HL-60 (cell line): ENCODE measurements around the gene LAMTOR5.
A peak's percentile ranks its signal among the peaks of the same experiment; 100 is the strongest.

Experiments used
- GABPA ChIP-seq: IDR thresholded peaks from 2 replicates; pipeline ENCODE4 v1.6.1; 2012; ENCODE audit warnings: low read depth
- POLR2AphosphoS5 ChIP-seq: IDR thresholded peaks from 2 replicates; pipeline ENCODE4 v1.6.1; 2012; ENCODE audit warnings: low read depth
- SPI1 ChIP-seq: IDR thresholded peaks from 2 replicates; pipeline ENCODE4 v1.6.1; 2012; ENCODE audit warnings: low read depth, mild to moderate bottlenecking, borderline replicate concordance
- TF ChIP-seq, protein P1 (sequence below): IDR thresholded peaks from one replicate; pipeline ENCODE4 v1.5.1; 2011; ENCODE audit warnings: low read length, control low read depth, inconsistent platforms; ENCODE audit not compliant: insufficient read depth
- TF ChIP-seq, protein P2 (sequence below): IDR thresholded peaks from 2 replicates; pipeline ENCODE4 v1.6.1; 2012; ENCODE audit warnings: low read depth; ENCODE audit not compliant: insufficient replicate concordance

- no peak for TF ChIP-seq POLR2AphosphoS5
- TF ChIP-seq, protein P1, sequence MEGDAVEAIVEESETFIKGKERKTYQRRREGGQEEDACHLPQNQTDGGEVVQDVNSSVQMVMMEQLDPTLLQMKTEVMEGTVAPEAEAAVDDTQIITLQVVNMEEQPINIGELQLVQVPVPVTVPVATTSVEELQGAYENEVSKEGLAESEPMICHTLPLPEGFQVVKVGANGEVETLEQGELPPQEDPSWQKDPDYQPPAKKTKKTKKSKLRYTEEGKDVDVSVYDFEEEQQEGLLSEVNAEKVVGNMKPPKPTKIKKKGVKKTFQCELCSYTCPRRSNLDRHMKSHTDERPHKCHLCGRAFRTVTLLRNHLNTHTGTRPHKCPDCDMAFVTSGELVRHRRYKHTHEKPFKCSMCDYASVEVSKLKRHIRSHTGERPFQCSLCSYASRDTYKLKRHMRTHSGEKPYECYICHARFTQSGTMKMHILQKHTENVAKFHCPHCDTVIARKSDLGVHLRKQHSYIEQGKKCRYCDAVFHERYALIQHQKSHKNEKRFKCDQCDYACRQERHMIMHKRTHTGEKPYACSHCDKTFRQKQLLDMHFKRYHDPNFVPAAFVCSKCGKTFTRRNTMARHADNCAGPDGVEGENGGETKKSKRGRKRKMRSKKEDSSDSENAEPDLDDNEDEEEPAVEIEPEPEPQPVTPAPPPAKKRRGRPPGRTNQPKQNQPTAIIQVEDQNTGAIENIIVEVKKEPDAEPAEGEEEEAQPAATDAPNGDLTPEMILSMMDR: peak; percentile 66
- TF ChIP-seq GABPA: no peak
- no peak for TF ChIP-seq SPI1
- TF ChIP-seq, protein P2, sequence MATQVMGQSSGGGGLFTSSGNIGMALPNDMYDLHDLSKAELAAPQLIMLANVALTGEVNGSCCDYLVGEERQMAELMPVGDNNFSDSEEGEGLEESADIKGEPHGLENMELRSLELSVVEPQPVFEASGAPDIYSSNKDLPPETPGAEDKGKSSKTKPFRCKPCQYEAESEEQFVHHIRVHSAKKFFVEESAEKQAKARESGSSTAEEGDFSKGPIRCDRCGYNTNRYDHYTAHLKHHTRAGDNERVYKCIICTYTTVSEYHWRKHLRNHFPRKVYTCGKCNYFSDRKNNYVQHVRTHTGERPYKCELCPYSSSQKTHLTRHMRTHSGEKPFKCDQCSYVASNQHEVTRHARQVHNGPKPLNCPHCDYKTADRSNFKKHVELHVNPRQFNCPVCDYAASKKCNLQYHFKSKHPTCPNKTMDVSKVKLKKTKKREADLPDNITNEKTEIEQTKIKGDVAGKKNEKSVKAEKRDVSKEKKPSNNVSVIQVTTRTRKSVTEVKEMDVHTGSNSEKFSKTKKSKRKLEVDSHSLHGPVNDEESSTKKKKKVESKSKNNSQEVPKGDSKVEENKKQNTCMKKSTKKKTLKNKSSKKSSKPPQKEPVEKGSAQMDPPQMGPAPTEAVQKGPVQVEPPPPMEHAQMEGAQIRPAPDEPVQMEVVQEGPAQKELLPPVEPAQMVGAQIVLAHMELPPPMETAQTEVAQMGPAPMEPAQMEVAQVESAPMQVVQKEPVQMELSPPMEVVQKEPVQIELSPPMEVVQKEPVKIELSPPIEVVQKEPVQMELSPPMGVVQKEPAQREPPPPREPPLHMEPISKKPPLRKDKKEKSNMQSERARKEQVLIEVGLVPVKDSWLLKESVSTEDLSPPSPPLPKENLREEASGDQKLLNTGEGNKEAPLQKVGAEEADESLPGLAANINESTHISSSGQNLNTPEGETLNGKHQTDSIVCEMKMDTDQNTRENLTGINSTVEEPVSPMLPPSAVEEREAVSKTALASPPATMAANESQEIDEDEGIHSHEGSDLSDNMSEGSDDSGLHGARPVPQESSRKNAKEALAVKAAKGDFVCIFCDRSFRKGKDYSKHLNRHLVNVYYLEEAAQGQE: no peak
Observed at GRCh38 chr1:110412576-110412975, 5.1 kb upstream of the LAMTOR5 start.
